Measurements from ENCODE around the gene HDC.

- TF ChIP-seq CTCF (conservative IDR thresholded peaks at IDR 0.05; ENCODE audit: low read depth, low read length): no peak
- TF ChIP-seq EZH2 (IDR thresholded peaks at IDR 0.05; ENCODE audit: borderline replicate concordance, low read depth, low read length, poor library complexity, severe bottlenecking): no peak
These were observed 29.7 kb downstream of the HDC start for GRCh38 chr15:50235794-50236193.
